ENCODE data around the gene BICDL2.
A peak's percentile ranks its signal among the peaks of the same experiment; 100 is the strongest.

The BICDL2 gene

GRCh38 chr16:3020604-3021448 lies 15.9 kb downstream of the BICDL2 start (continued):
- TF ChIP-seq ZNF26 (tag by site-specific recombination; IDR thresholded peaks at IDR 0.05) (no peak), ZNF398 (tag by site-specific recombination; IDR thresholded peaks at IDR 0.05) (peak; percentile 99), ZNF239 (tag by site-specific recombination; IDR thresholded peaks at IDR 0.05) (peak; percentile 35; the same call in 1 of the 2 replicates), ZBTB48 (tag by site-specific recombination; IDR thresholded peaks at IDR 0.05) (peak; percentile 35; the same call in 1 of the 2 replicates), ZNF24 (tag by site-specific recombination; IDR thresholded peaks at IDR 0.05) (peak; percentile 84), ZNF639 (tag by site-specific recombination; IDR thresholded peaks at IDR 0.05) (peak; percentile 97), ZNF211 (tag by site-specific recombination; IDR thresholded peaks at IDR 0.05; ENCODE audit: low read depth) (no peak), TCF7L2 (IDR thresholded peaks at IDR 0.05; ENCODE audit: borderline replicate concordance, low read depth, low read length) (no peak), ZNF16 (tag by site-specific recombination; IDR thresholded peaks at IDR 0.05; ENCODE audit: low read depth) (no peak), ZNF621 (tag by site-specific recombination; IDR thresholded peaks at IDR 0.05) (no peak), ZNF660 (tag by site-specific recombination; IDR thresholded peaks at IDR 0.05) (peak; percentile 71), ZNF571 (tag by site-specific recombination; IDR thresholded peaks at IDR 0.05) (no peak), ZBTB26 (tag by site-specific recombination; optimal IDR thresholded peaks at IDR 0.05) (peak; percentile 78), ZSCAN23 (tag by site-specific recombination; IDR thresholded peaks at IDR 0.05) (peak; percentile 86; the same call in 1 of the 2 replicates), ZBTB7A (tag by site-specific recombination; IDR thresholded peaks at IDR 0.05; ENCODE audit: low read depth) (peak; percentile 96), ZNF133 (tag by site-specific recombination; IDR thresholded peaks at IDR 0.05) (no peak), PBX3 (CRISPR knock-in tag; IDR thresholded peaks at IDR 0.05) (0 out of 2 replicates have a peak, but pooled peaks have one; percentile 37), ZNF394 (tag by site-specific recombination; IDR thresholded peaks at IDR 0.05; ENCODE audit: borderline replicate concordance) (peak; percentile 69), MEIS1 (CRISPR knock-in tag; IDR thresholded peaks at IDR 0.05; ENCODE audit: borderline replicate concordance) (no peak), ZNF148 (tag by site-specific recombination; IDR thresholded peaks at IDR 0.05; ENCODE audit: borderline replicate concordance) (0 out of 2 replicates have a peak, but pooled peaks have one; percentile 17), OVOL3 (tag by site-specific recombination; IDR thresholded peaks at IDR 0.05) (no peak), ZNF354C (tag by site-specific recombination; IDR thresholded peaks at IDR 0.05; ENCODE audit: borderline replicate concordance, low read depth) (no peak), ZNF777 (tag by site-specific recombination; IDR thresholded peaks at IDR 0.05; ENCODE audit: borderline replicate concordance) (peak; percentile 56; the same call in 1 of the 2 replicates), EGR2 (tag by site-specific recombination; IDR thresholded peaks at IDR 0.05; ENCODE audit: low read depth) (peak; percentile 36), ZFP69B (tag by site-specific recombination; IDR thresholded peaks at IDR 0.05) (peak; percentile 80), ATF2 (tag by site-specific recombination; IDR thresholded peaks at IDR 0.05; ENCODE audit: low read depth) (peak; percentile 74), GLIS2 (tag by site-specific recombination; IDR thresholded peaks at IDR 0.05) (peak; percentile 99), HOXA7 (CRISPR knock-in tag; IDR thresholded peaks at IDR 0.05; ENCODE audit: borderline replicate concordance) (no peak)

Measured in HEK293 (cell line).